Keratinocyte (primary cell): ENCODE data around the gene ACADVL. TPM values are rescaled to one million over a fixed set of nuclear protein-coding genes. Genes with fewer than 3 reads are reported as not detected.

Source experiments
- DNase-seq: peaks from one replicate; pipeline ENCODE4 v3.0.0-alpha.2; 2011; ENCODE audit warnings: low read depth, missing footprints, low spot score
- FAIRE-seq: peaks from 2 replicates; lab custom pipeline; 2011; peaks lifted over from hg19 to GRCh38; lab: Jason Lieb, UNC
- H2AFZ ChIP-seq: 2 replicates; pipeline ENCODE4 v1.6.0; 2012; ENCODE audit warnings: low read length, control low read depth, inconsistent platforms; ENCODE audit not compliant: control insufficient read depth
- H3K27ac ChIP-seq: 2 replicates; pipeline ENCODE4 v1.5.1; 2011; ENCODE audit warnings: low read length; ENCODE audit not compliant: control insufficient read depth, insufficient read depth
- H3K27me3 ChIP-seq: 3 replicates; pipeline ENCODE4 v1.6.0; 2011; ENCODE audit warnings: low read length; ENCODE audit not compliant: control insufficient read depth, insufficient read depth; ENCODE audit errors: extremely low read depth
- H3K36me3 ChIP-seq, 2 experiments: 2 replicates in 1 of 2; 3 replicates in 1 of 2; pipeline ENCODE4 v1.5.1; 2011; ENCODE audit warnings: low read length in 2 of 2, mild to moderate bottlenecking in 1 of 2; ENCODE audit not compliant: control insufficient read depth in 2 of 2, insufficient read depth in 2 of 2; ENCODE audit errors: extremely low read depth in 1 of 2
- H3K4me1 ChIP-seq: 3 replicates; pipeline ENCODE4 v1.5.1; 2011; ENCODE audit warnings: low read length; ENCODE audit not compliant: control insufficient read depth, insufficient read depth; ENCODE audit errors: extremely low read depth
- H3K4me2 ChIP-seq: 3 replicates; pipeline ENCODE4 v1.6.0; 2011; ENCODE audit warnings: low read depth, low read length; ENCODE audit not compliant: control insufficient read depth, insufficient read depth; ENCODE audit errors: extremely low read depth
- H3K4me3 ChIP-seq, 3 experiments: fragments of 200-600 bp in 1 of 3; sonication (generic) in 1 of 3; 2 replicates in 2 of 3; 3 replicates in 1 of 3; pipeline ENCODE4 v1.5.1; 2011 to 2016; ENCODE audit warnings: low read length in 3 of 3, mild to moderate bottlenecking in 3 of 3, control low read depth in 2 of 3, inconsistent platforms in 1 of 3, low read depth in 1 of 3, mixed read lengths in 1 of 3, mixed run types in 1 of 3, moderate library complexity in 1 of 3; ENCODE audit not compliant: control insufficient read depth in 2 of 3, insufficient read depth in 2 of 3; ENCODE audit errors: extremely low read depth in 1 of 3
- H3K79me2 ChIP-seq: 2 replicates; pipeline ENCODE4 v1.6.0; 2012; ENCODE audit warnings: low read length; ENCODE audit not compliant: control insufficient read depth, insufficient read depth
- H3K9ac ChIP-seq: 3 replicates; pipeline ENCODE4 v1.6.0; 2011; ENCODE audit warnings: low read length; ENCODE audit not compliant: control insufficient read depth, insufficient read depth; ENCODE audit errors: extremely low read depth
- H3K9me1 ChIP-seq: 3 replicates; pipeline ENCODE4 v1.6.0; 2011; ENCODE audit warnings: low read length; ENCODE audit not compliant: control insufficient read depth, insufficient read depth; ENCODE audit errors: extremely low read depth
- H3K9me3 ChIP-seq: 2 replicates; pipeline ENCODE4 v1.5.1; 2012; ENCODE audit warnings: low read depth, low read length; ENCODE audit not compliant: control insufficient read depth
- H4K20me1 ChIP-seq: 3 replicates; pipeline ENCODE4 v1.6.0; 2011; ENCODE audit warnings: low read length; ENCODE audit not compliant: control insufficient read depth, insufficient read depth; ENCODE audit errors: extremely low read depth
- CTCF ChIP-seq, 3 experiments: IDR thresholded peaks in 1 of 3; conservative IDR thresholded peaks in 1 of 3; optimal IDR thresholded peaks in 1 of 3; 2 replicates in 2 of 3; 3 replicates in 1 of 3; pipeline versions ENCODE3 to v1.5.1; 2011; ENCODE audit warnings: low read length in 3 of 3, mild to moderate bottlenecking in 3 of 3, moderate library complexity in 2 of 3, control low read depth in 1 of 3, inconsistent platforms in 1 of 3; ENCODE audit not compliant: insufficient read depth in 2 of 3; ENCODE audit errors: extremely low read depth in 1 of 3
- EZH2 ChIP-seq: IDR thresholded peaks from one replicate; pipeline ENCODE4 v1.6.1; 2012; ENCODE audit warnings: inconsistent platforms, mild to moderate bottlenecking, low read length, moderate library complexity
- dilution Hi-C: fragments of 300-500 bp; cut with MboI; formaldehyde crosslinking; loops from one replicate; pipeline ENCODE4 v1.7.0; 2020; ENCODE audit warnings: low sequenced_read_pairs; ENCODE audit not compliant: extremely low pct_ligation_motif_present
- polyA plus RNA-seq, 5 experiments: library from polyadenylated mRNA; depleted of rRNA in 3 of 5; stranded (reverse) in 3 of 5; stranded (forward) in 1 of 5; unstranded in 1 of 5; fragments of >200 nt; gene quantifications; 1 replicate in 1 of 5; 2 replicates in 3 of 5; 3 replicates in 1 of 5; pipeline versions ENCODE4 v1.2.1 to v1.2.3, GENCODE V29; 2011 to 2012; ENCODE audit warnings: missing spikeins in 2 of 5, low read depth in 1 of 5, low replicate concordance in 1 of 5
- small RNA-seq, 3 experiments: library from RNA; depleted of rRNA; stranded (forward); fragments of <200 nt; gene quantifications; one replicate each; pipeline ENCODE3, GENCODE V24; 2012; ENCODE audit warnings: low read depth in 3 of 3, low replicate concordance in 1 of 3; ENCODE audit not compliant: insufficient read length in 3 of 3

Gene ACADVL
- polyA plus RNA-seq, 1 donor (not counting 4 experiments of a cell fraction or from before 2014, with no cell fraction given), result 301 TPM

DNA sequence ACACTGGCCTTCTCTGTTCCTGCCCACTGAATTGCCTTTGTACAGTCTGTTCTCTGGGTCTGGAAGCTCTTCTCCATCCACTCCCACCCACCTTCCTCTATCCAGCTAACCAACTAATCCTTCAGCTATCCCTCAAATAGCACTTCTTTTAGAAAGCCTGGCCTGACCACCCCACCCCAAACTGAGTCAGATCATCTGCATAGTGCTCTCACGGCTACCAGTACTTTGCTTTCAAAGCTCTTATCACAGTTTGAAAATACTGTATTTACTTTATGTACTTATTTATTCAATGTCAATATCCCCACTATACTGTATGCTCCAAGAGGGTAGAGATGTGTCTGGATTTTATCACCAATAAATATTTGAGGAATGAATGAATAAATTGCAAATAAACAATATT, 47.0 kb downstream of the ACADVL start:
- Histone ChIP-seq H3K4me3 (no peak overlapping the region), H3K4me1 (peaks cover 16% of the 10 kb centered on the region), H3K9me3 (no peaks in the 10 kb centered on the region), H3K9me1 (no peaks in the 10 kb centered on the region), H3K27ac (no peak overlapping the region), H3K36me3 (no peaks in the 10 kb centered on the region), H3K79me2 (no peaks in the 10 kb centered on the region), H3K27me3 (no peaks in the 10 kb centered on the region), H3K9ac (no peak overlapping the region), H2AFZ (no peak overlapping the region), H3K4me2 (no peak overlapping the region), H4K20me1 (no peaks in the 10 kb centered on the region)
- FAIRE-seq, result no peak
- DNase-seq, result no peak
- TF ChIP-seq CTCF (optimal IDR thresholded peaks at IDR 0.05 in 1 of 3, IDR thresholded peaks at IDR 0.05 in 1 of 3, conservative IDR thresholded peaks at IDR 0.05 in 1 of 3; ENCODE audit: extremely low read depth in 1 of 3, insufficient read depth in 2 of 3, low read length in 3 of 3) (no peak), EZH2 (no peak)
- dilution Hi-C loops, result no loop called here

Small RNA genes within 50 kb of the gene (small RNA-seq; reads per million reads assigned to genes)
- gene AC120057.4, result 0 reads per million in 3 experiments
- gene MIR324, result 18.2 to 619 (median 602) reads per million in 3 experiments
- gene RF00019, result 0 reads per million in 3 experiments

Other genes starting within 250 kb of the ACADVL start
- gene ALOX12, start 223.9 kb upstream of the ACADVL start, polyA plus RNA-seq, result 0.19 to 0.35 TPM (median 0.22 TPM) in 3 replicates
- gene RNASEK, start 207.3 kb upstream of the ACADVL start, polyA plus RNA-seq, result 87.0 to 267 TPM (median 99.7 TPM) in 3 replicates
- not detected in 3 replicates for gene BCL6B, start 196.9 kb upstream of the ACADVL start, polyA plus RNA-seq
- 2.2 to 6.9 TPM (median 2.7 TPM) in 3 replicates for gene SLC16A13, start 183.9 kb upstream of the ACADVL start, polyA plus RNA-seq
- gene SLC16A11, start 175.8 kb upstream of the ACADVL start, polyA plus RNA-seq, result 0.09 TPM in 1 of 3 replicates, not detected in the others
- gene CLEC10A, start 139.7 kb upstream of the ACADVL start, polyA plus RNA-seq, result not detected in 3 replicates
- not detected in 3 replicates for gene ASGR2, start 105.1 kb upstream of the ACADVL start, polyA plus RNA-seq
- 0.12 to 0.22 TPM (median 0.18 TPM) in 3 replicates for gene ASGR1, start 40.6 kb upstream of the ACADVL start, polyA plus RNA-seq
- 4.5 to 7.2 TPM (median 5.5 TPM) in 3 replicates for gene DLG4, start 102 bp upstream of the ACADVL start, polyA plus RNA-seq
- 3.7 to 6.3 TPM (median 4.7 TPM) in 3 replicates for gene DVL2, start 14.6 kb downstream of the ACADVL start, polyA plus RNA-seq
- 52.8 to 61.6 TPM (median 55.3 TPM) in 3 replicates for gene PHF23, start 19.5 kb downstream of the ACADVL start, polyA plus RNA-seq
- gene GABARAP, start 22.5 kb downstream of the ACADVL start, polyA plus RNA-seq, result 271 to 416 TPM (median 391 TPM) in 3 replicates
- 60.8 to 143 TPM (median 66.2 TPM) in 3 replicates for gene CTDNEP1, start 31.8 kb downstream of the ACADVL start, polyA plus RNA-seq
- 19.4 to 24.9 TPM (median 21.4 TPM) in 3 replicates for gene ELP5, start 32.3 kb downstream of the ACADVL start, polyA plus RNA-seq
- 6.3 to 9.0 TPM (median 6.8 TPM) in 3 replicates for gene CLDN7, start 42.5 kb downstream of the ACADVL start, polyA plus RNA-seq
- gene SLC2A4, start 61.8 kb downstream of the ACADVL start, polyA plus RNA-seq, result 0.05 TPM in 1 of 3 replicates, not detected in the others
- 0.01 to 0.05 TPM (median 0.05 TPM) in 3 replicates for gene YBX2, start 74.7 kb downstream of the ACADVL start, polyA plus RNA-seq
- 769 to 1,493 TPM (median 948 TPM) in 3 replicates for gene EIF5A, start 87.7 kb downstream of the ACADVL start, polyA plus RNA-seq
- gene GPS2, start 95.4 kb downstream of the ACADVL start, polyA plus RNA-seq, result 20.7 to 54.1 TPM (median 24.7 TPM) in 3 replicates
- gene NEURL4, start 109.4 kb downstream of the ACADVL start, polyA plus RNA-seq, result 11.3 to 18.9 TPM (median 13.5 TPM) in 3 replicates
- 0.33 to 3.1 TPM (median 1.7 TPM) in 3 replicates for gene ACAP1, start 116.6 kb downstream of the ACADVL start, polyA plus RNA-seq
- gene KCTD11, start 132.2 kb downstream of the ACADVL start, polyA plus RNA-seq, result 17.5 to 33.7 TPM (median 18.5 TPM) in 3 replicates
- not detected in 3 replicates for gene TMEM95, start 135.2 kb downstream of the ACADVL start, polyA plus RNA-seq
- gene TNK1, start 161.2 kb downstream of the ACADVL start, polyA plus RNA-seq, result 10.6 to 15.8 TPM (median 12.1 TPM) in 3 replicates
- gene PLSCR3, start 174.6 kb downstream of the ACADVL start, polyA plus RNA-seq, result 30.5 to 82.8 TPM (median 36.9 TPM) in 3 replicates
- gene TMEM256, start 184.2 kb downstream of the ACADVL start, polyA plus RNA-seq, result 68.1 to 131 TPM (median 90.1 TPM) in 3 replicates
- 2.5 to 4.9 TPM (median 4.8 TPM) in 3 replicates for gene NLGN2, start 187.9 kb downstream of the ACADVL start, polyA plus RNA-seq
- gene SPEM1, start 200.4 kb downstream of the ACADVL start, polyA plus RNA-seq, result not detected in 3 replicates
- gene SPEM2, start 205.7 kb downstream of the ACADVL start, polyA plus RNA-seq, result not detected in 3 replicates
- not detected in 3 replicates for gene SPEM3, start 208.9 kb downstream of the ACADVL start, polyA plus RNA-seq
- gene TMEM102, start 215.5 kb downstream of the ACADVL start, polyA plus RNA-seq, result 6.8 to 10.0 TPM (median 9.1 TPM) in 3 replicates
- gene FGF11, start 219.6 kb downstream of the ACADVL start, polyA plus RNA-seq, result 27.4 to 46.9 TPM (median 30.4 TPM) in 3 replicates
- 13.1 to 51.3 TPM (median 22.0 TPM) in 3 replicates for gene CHRNB1, start 225.1 kb downstream of the ACADVL start, polyA plus RNA-seq